ENCODE data around the gene MCAT. TPM values are rescaled to one million over a fixed set of nuclear protein-coding genes. Genes with fewer than 3 reads are reported as not detected.

MCAT gene
- total RNA-seq, 3 donors from 2014 or later: 18.6 to 31.1 (median 26.2) TPM

DNA sequence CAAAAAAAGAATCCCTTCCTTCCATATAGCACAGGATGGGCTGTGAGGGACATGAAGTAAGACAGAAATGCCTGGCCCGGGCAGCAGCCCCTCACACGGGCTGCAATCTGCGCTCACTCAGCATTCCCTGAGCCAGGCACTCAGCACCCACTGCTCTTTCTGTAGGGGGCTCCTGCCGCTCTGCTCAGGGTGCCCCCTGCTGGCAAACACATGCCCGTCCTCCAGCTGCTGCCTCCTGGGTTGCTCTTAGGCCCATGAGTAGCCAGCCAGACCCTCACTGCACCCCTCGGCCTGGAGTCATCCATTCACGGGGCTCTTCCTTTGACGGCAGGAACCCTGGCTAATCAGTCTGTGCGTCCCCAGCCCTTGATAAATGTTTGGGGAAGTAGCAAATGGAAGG is 6.9 kb downstream of the MCAT start:
- H3K9me3 ChIP-seq: no peaks in the 10 kb centered on the region
- no peak for DNase-seq (ENCODE audit: low spot score in 2 of 2)
- H3K4me3 ChIP-seq: no peak overlapping the region
- H3K4me1 ChIP-seq: no peaks in the 10 kb centered on the region
- H3K27me3 ChIP-seq: no peaks in the 10 kb centered on the region
- no peaks in the 10 kb centered on the region for H3K36me3 ChIP-seq
- intact Hi-C loops (cut with DNase I; ENCODE audit: low total_unique reads): no loop called here
- TF ChIP-seq POLR2AphosphoS5 (IDR thresholded peaks at IDR 0.05) (no peak), CTCF (IDR thresholded peaks at IDR 0.05) (no peak), POLR2A (IDR thresholded peaks at IDR 0.05) (no peak)
- peak overlapping the region in 1 of 2 donors; percentile 16 for H3K27ac ChIP-seq

DNA sequence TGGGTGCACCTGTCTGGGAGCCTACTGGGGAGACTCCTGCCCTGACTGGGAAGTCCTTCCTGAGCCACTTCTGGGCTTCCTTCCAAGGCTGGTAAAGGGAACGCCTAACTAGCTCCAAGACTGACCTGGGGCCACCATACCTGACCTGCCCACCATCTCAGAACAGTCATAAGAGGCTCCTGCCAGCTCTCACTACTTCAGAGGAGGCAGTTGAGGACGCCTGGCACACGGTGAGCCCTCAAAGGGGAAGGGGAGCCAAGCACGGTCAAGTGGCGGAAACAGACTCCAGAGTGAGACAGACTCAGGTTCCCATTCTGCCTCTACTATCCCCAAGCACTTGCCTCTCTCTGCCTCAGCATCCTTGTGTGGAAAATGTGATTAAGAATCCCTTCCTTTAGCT is 7.6 kb downstream of the MCAT start:
- intact Hi-C loops (cut with DNase I; ENCODE audit: low total_unique reads): no loop called here
- no peak for DNase-seq (ENCODE audit: low spot score in 2 of 2)
- H3K27ac ChIP-seq: no peak overlapping the region

GRCh38 chr22:43134553-43134952 is 8.6 kb downstream of the MCAT start:
- H3K27me3 ChIP-seq: no peaks in the 10 kb centered on the region
- H3K9me3 ChIP-seq: no peaks in the 10 kb centered on the region
- no peak for TF ChIP-seq CTCF (IDR thresholded peaks at IDR 0.05)
- no peak for TF ChIP-seq POLR2AphosphoS5 (IDR thresholded peaks at IDR 0.05)
- no peak for TF ChIP-seq POLR2A (IDR thresholded peaks at IDR 0.05)
- no peak for DNase-seq (ENCODE audit: low spot score in 2 of 2)
- no peak overlapping the region for H3K27ac ChIP-seq
- H3K4me1 ChIP-seq: no peaks in the 10 kb centered on the region
- intact Hi-C loops (cut with DNase I; ENCODE audit: low total_unique reads): no loop called here
- H3K4me3 ChIP-seq: no peak overlapping the region
- no peaks in the 10 kb centered on the region for H3K36me3 ChIP-seq

More for the DNA sequence above, 7.6 kb downstream of the MCAT start:
- H3K4me3 ChIP-seq: no peak overlapping the region
- no peaks in the 10 kb centered on the region for H3K4me1 ChIP-seq
- H3K27me3 ChIP-seq: no peaks in the 10 kb centered on the region
- no peaks in the 10 kb centered on the region for H3K9me3 ChIP-seq
- TF ChIP-seq POLR2A (IDR thresholded peaks at IDR 0.05): no peak
- no peak for TF ChIP-seq CTCF (IDR thresholded peaks at IDR 0.05)
- TF ChIP-seq POLR2AphosphoS5 (IDR thresholded peaks at IDR 0.05): no peak
- H3K36me3 ChIP-seq: no peaks in the 10 kb centered on the region

- Histone ChIP-seq H3K9me3 (no peaks in the 10 kb centered on the region), H3K27ac (no peak overlapping the region), H3K27me3 (no peaks in the 10 kb centered on the region), H3K36me3 (no peaks in the 10 kb centered on the region), H3K4me3 (no peak overlapping the region), H3K4me1 (peaks cover 0 to under 1% of the 10 kb centered on the region in 2 donors)
- intact Hi-C loops (cut with DNase I; ENCODE audit: low total_unique reads): no loop called here
- DNase-seq (ENCODE audit: low spot score in 2 of 2): no peak
- no peak for TF ChIP-seq POLR2A (IDR thresholded peaks at IDR 0.05)
- TF ChIP-seq CTCF (IDR thresholded peaks at IDR 0.05): no peak
- no peak for TF ChIP-seq POLR2AphosphoS5 (IDR thresholded peaks at IDR 0.05)
These were observed 9.8 kb downstream of the MCAT start for GRCh38 chr22:43133401-43133800.

GRCh38 chr22:43131773-43132501 is 11.3 kb downstream of the MCAT start:
- TF ChIP-seq CTCF (IDR thresholded peaks at IDR 0.05): no peak
- no peak for TF ChIP-seq POLR2AphosphoS5 (IDR thresholded peaks at IDR 0.05)
- no peak for TF ChIP-seq POLR2A (IDR thresholded peaks at IDR 0.05)
- no peaks in the 10 kb centered on the region for H3K36me3 ChIP-seq

More at GRCh38 chr22:43131773-43132501, 11.3 kb downstream of the MCAT start:
- intact Hi-C loops (cut with DNase I; ENCODE audit: low total_unique reads): no loop called here
- no peaks in the 10 kb centered on the region for H3K9me3 ChIP-seq
- H3K27ac ChIP-seq: no peak overlapping the region
- no peaks in the 10 kb centered on the region for H3K27me3 ChIP-seq
- H3K4me3 ChIP-seq: no peak overlapping the region
- no peak for DNase-seq (ENCODE audit: low spot score in 2 of 2)
- peaks cover 0 to 8% of the 10 kb centered on the region in 2 donors for H3K4me1 ChIP-seq

All from breast epithelium (tissue), 4 donors.